Left ventricle myocardium superior (tissue), 1 donor: ENCODE data around the gene SIT1. TPM values are rescaled to one million over a fixed set of nuclear protein-coding genes. Genes with fewer than 3 reads are reported as not detected.

Experiments used
- ATAC-seq: fragments of 200-7000 bp; cut with Tn5 transposase; one replicate; pipeline ENCODE4 v1.9.1; 2020; ENCODE audit warnings: mild to moderate bottlenecking, moderate library complexity
- DNase-seq: peaks from one replicate; pipeline ENCODE4 v3.0.0-alpha.2; 2020
- intact Hi-C: fragments of 100-400 bp; cut with micrococcal nuclease; formaldehyde crosslinking; loops from one replicate; pipeline ENCODE4 v1.11.0; 2022
- long read RNA-seq: library from polyadenylated mRNA; unstranded; transcript quantifications from one replicate; pipeline ENCODE4 v2.0.0, GENCODE V29; 2021
- total RNA-seq: library from RNA; stranded (reverse); fragmentation: NEBNext Ultra II Directional; extraction: Animal tissue kit (Norgen Biotek cat#: 25700); gene quantifications from one replicate; pipeline ENCODE4 v1.2.1, GENCODE V29; 2021
- donor health status: DM: no; HTN: yes; CAD: no; lungs with severe emphysema.

The SIT1 gene, protein sequence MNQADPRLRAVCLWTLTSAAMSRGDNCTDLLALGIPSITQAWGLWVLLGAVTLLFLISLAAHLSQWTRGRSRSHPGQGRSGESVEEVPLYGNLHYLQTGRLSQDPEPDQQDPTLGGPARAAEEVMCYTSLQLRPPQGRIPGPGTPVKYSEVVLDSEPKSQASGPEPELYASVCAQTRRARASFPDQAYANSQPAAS
- total RNA-seq = 0.32 TPM
- long read RNA-seq = 0 reads

- DNase-seq = no peak
- intact Hi-C loops = no loop called here
- no peak for ATAC-seq
Observed at GRCh38 chr9:35650341-35651158, at the start of gene SIT1. Gene SIT1 (minus strand): TSS chr9:35650931. CDS start chr9:35650853, 78 bp downstream.

- no peak for ATAC-seq
- DNase-seq = no peak
- intact Hi-C loops = no loop called here
Observed at GRCh38 chr9:35700031-35700430, 49.3 kb upstream of the SIT1 start.

GRCh38 chr9:35698231-35698630 is 47.5 kb upstream of the SIT1 start:
- intact Hi-C loops = no loop called here
- no peak for DNase-seq
- no peak for ATAC-seq

GRCh38 chr9:35697486-35697885 is 46.8 kb upstream of the SIT1 start:
- ATAC-seq (peak; percentile 7), DNase-seq (no peak)
- intact Hi-C loops = no loop called here

DNA sequence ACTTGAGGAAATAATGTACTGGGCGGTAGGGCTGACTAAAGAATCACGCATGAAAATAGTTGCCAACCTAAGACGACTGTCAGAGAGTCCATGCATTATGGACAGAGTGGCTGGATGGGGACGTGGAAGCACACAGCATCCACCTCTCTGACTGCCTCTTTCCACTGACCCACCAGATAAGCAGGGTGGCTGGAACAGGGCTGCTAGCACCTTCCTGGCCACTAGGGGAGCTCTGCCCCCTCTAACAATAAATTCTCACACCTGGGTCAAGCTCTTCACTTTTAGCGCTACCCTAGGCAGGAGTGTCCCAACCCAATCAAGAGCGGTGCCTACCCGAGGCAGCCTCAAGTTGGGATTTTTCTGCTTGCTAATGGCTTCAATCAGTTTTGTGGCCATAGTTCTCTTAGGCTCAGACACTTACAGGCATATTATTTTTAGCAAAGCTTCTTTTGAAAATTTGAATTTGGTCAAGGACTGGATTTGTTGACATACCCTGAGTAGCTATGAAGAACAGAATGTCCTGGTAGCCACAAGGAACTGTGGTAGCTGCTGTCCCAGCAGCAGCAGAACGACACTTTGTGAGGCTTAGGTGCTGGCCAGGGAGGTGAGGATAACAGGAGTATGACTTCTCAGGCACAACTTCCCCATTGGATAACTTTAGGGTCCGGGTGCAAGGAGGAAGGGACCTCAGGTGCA is 45.9 kb upstream of the SIT1 start:
- ATAC-seq (peak; percentile 71), DNase-seq (peak; percentile 68)
- intact Hi-C loops = no loop called here

DNA sequence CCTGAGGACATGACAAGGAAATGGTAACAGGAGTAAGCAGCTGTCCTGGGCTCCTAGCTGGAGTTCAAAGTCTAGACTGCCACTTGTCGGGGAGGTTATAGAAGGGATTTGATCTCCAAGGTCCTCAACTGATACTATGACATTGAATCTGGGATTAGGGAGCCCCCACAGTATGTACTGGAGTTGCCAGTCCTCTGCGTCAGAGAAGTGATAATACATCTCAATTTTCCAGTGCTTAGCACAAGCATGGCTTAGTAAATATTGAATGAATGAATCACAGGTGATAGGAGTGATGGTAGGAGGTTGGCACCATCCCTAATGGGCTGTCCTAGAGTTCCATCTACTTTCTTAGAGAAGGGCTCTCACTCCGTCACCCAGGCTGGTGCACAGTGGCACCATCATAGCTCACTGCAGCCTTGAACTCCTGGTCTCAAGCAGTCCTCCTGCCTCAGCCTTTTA is 45.2 kb upstream of the SIT1 start:
- ATAC-seq = peak; percentile 1
- intact Hi-C loops = no loop called here
- DNase-seq = no peak

GRCh38 chr9:35691757-35692301 is 41.1 kb upstream of the SIT1 start:
- DNase-seq (no peak), ATAC-seq (no peak)
- intact Hi-C loops = no loop called here

GRCh38 chr9:35691334-35691650 is 40.6 kb upstream of the SIT1 start:
- ATAC-seq (no peak), DNase-seq (no peak)
- intact Hi-C loops = no loop called here

- DNase-seq (peak; percentile 90), ATAC-seq (peak; percentile 68)
- intact Hi-C loops = no loop called here
Observed at GRCh38 chr9:35690614-35691333, 40.0 kb upstream of the SIT1 start.

DNA sequence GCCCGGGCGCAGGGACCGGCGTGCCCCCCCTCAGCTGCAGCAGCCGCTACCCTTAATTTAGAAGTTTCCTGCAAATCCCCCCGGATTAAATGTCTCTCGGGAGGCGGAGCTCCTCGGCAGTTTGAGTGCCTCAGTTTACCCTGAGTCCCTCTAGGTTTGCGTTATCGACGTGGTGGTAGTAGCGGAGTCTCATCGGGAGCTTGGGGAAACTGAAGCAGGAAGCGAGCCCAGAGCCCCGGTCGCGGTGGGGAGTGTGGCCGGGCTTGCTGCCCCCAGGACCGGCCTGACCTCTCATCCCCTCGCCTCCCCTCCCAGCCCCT is 39.5 kb upstream of the SIT1 start:
- ATAC-seq (no peak), DNase-seq (no peak)
- intact Hi-C loops = no loop called here

GRCh38 chr9:35689542-35690293 is 39.0 kb upstream of the SIT1 start, which contains the start of gene TPM2:
Gene TPM2 (minus strand): TSS chr9:35689925. CDS start chr9:35689817, 108 bp downstream.
- ATAC-seq = peak; percentile 78
- DNase-seq = peak; percentile 91
- intact Hi-C loops = no loop called here

DNA sequence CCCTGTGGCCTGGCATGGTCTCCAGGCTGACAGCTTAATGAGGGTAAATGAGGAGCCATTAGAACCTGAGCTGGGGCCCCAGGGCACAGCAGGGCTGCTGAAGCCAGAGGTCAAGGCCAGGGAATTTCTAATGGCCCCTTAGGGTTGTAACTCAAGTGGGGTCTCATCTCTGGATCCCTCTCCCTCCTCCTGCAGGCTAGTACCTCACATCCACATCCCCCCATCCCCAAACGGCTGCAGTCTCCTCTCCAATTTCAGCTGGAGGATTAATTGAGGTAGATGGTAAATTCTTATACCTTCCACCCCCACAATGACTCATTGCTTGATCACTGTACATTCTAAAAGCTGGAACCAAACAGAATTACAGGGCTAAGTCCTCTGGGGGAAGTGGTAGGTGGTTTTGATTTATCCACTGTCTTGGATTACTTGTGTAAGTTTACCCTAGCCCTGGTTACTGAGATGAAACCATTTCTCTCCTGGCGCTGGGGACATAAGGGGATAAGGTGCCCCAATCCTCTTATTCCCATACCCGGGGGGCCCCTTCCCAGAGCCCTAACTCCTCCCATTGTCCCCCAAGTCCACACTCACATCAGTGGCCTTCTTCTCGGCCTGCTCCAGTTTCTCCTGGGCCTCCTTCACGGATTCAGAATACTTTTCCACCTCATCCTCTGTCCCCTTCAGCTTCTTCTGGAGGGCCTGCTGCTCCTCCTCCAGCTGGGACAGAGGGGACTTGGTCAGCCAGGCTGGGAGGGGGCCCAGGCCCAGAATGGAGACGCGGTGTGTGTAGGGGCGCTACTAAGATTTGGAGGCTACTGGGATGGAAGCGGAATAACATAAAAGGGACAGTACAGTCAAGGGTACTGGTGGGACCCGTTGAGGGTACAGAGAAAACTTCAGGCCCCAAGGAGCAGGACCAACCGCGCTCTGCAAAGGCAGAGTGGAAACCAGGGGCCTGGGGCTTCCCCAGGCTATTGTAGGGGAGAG is 38.1 kb upstream of the SIT1 start:
- DNase-seq (no peak), ATAC-seq (no peak)
- intact Hi-C loops = no loop called here

DNA sequence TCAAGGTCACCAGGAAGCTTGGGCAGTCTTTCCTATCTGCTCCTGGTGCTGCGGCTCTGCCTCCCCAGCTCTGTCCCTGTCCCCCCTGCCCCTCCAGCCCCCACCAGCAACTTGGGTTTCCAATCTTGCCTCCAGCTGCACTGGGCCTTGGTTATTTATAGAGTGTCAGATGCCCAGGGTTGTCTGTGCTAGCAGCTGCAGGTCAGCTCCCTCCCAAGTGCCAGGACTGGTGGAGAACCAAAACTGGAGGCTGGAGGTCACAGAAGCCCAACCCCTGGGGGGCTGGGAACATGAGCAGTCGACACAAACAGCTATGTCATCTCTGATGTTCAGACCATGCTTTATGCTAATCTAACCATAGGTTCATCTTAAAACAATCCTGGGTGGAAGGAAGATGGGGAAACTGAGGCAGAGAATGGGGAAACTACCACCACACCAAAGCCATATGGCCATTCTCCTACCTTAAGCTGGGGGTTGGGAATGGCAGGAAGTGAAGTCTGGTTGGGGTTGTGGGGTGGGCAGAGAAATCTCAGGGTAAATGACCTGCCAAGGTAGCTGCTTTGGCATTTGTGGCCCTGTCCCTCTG is 37.3 kb upstream of the SIT1 start:
- DNase-seq (peak; percentile 59), ATAC-seq (peak; percentile 15)
- intact Hi-C loops = no loop called here

GRCh38 chr9:35687306-35687705 is 36.6 kb upstream of the SIT1 start:
- DNase-seq (no peak), ATAC-seq (no peak)
- intact Hi-C loops = no loop called here

- peak; percentile 46 for DNase-seq
- ATAC-seq = peak; percentile 42
- intact Hi-C loops = no loop called here
Observed at GRCh38 chr9:35686222-35687203, 35.8 kb upstream of the SIT1 start.

DNA sequence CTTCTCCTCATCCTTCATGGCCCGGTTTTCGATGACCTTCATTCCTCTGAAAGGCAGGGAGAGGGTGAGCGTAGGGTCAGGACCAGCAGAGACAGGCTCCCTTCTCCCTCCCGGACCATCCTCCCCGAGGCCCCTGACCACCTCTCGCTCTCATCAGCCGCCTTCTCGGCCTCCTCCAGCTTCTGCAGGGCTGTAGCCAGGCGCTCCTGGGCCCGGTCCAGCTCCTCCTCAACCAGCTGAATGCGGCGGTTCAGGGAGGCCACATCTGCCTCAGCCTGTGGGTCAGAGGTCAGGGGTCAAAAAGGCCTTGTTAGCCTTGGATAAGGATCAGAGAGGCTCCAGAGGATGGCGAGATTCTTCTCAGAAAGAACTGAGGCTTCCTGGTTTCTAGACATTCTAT is 34.8 kb upstream of the SIT1 start:
- intact Hi-C loops = no loop called here
- peak; percentile 51 for DNase-seq
- no peak for ATAC-seq
